Esophagus muscularis mucosa (tissue), 3 donors: Measurements from ENCODE around the gene ZNF219.

Source experiments
- EP300 ChIP-seq: sonication (generic); formaldehyde crosslinking; IDR thresholded peaks from one replicate; pipeline ENCODE4 v1.6.1; 2017; ENCODE audit warnings: antibody characterized with exemption
- TF ChIP-seq, protein P1 (sequence below), 3 experiments: fragments of 200-600 bp in 2 of 3; fragments of 450-650 bp in 1 of 3; sonication (generic) in 2 of 3; IDR thresholded peaks; one replicate each; pipeline ENCODE4 v1.5.1; 2017 to 2019; ENCODE audit warnings: antibody characterized with exemption in 3 of 3, mild to moderate bottlenecking in 2 of 3, moderate library complexity in 1 of 3

DNA sequence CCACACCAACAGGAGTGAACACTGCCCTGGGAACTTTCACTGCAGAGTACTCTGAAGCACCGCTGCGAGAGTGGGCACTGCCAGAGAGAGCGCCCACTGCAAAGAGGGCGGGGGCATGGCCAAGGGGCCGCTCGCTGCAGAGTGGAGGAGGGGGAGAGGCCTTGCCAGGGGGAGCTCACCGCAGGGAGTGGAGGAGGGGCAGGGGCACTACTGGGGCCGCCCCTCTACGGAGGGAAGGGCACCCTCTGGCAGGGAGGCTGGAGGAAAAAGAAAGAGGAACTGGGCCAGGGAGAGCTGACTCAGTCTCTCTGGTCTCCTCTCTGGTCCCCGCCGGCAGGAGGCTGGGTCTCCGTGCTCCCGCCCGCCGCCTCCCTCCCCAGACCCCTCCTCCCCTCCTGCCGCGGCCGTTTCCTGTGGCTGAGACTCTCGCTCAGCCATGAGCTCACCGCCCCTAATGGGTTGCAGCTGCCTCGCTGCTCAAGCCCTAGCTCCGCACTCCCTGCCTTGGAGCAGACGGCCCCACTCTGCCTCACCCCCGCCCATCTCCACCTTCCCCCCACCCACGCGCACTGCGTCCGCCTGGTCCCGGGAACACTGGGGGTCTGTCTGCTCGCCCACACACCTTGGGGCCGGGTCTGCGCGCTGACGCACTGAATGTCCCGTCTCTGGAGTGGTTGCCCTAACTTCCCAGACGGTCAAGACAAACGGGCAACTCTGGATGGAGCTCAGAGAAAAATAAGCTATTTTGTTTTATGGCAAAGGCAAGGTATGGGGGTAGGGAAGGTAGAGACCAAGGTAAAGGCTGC, 27.0 kb downstream of the ZNF219 start:
- TF ChIP-seq EP300 = no peak
- TF ChIP-seq, protein P1, sequence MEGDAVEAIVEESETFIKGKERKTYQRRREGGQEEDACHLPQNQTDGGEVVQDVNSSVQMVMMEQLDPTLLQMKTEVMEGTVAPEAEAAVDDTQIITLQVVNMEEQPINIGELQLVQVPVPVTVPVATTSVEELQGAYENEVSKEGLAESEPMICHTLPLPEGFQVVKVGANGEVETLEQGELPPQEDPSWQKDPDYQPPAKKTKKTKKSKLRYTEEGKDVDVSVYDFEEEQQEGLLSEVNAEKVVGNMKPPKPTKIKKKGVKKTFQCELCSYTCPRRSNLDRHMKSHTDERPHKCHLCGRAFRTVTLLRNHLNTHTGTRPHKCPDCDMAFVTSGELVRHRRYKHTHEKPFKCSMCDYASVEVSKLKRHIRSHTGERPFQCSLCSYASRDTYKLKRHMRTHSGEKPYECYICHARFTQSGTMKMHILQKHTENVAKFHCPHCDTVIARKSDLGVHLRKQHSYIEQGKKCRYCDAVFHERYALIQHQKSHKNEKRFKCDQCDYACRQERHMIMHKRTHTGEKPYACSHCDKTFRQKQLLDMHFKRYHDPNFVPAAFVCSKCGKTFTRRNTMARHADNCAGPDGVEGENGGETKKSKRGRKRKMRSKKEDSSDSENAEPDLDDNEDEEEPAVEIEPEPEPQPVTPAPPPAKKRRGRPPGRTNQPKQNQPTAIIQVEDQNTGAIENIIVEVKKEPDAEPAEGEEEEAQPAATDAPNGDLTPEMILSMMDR (IDR thresholded peaks at IDR 0.05) = no peak
